Epithelial cell of proximal tubule (primary cell): ENCODE data around the gene TPRG1. TPM values are rescaled to one million over a fixed set of nuclear protein-coding genes. Genes with fewer than 3 reads are reported as not detected.

ENCODE experiments used
- DNase-seq: peaks from one replicate; pipeline ENCODE4 v3.0.0-alpha.2; 2011; ENCODE audit warnings: low read depth
- H3K4me3 ChIP-seq: 2 replicates; pipeline ENCODE4 v1.5.1; 2011; ENCODE audit warnings: low read depth, mild to moderate bottlenecking, low read length
- total RNA-seq: library from RNA; depleted of rRNA; stranded (reverse); fragments of >200 nt; gene quantifications from 2 replicates; pipeline ENCODE4 v1.2.3, GENCODE V29; 2015
- TF ChIP-seq, protein P1 (sequence below): conservative IDR thresholded peaks from 2 replicates; pipeline ENCODE4 v1.5.1; 2012; ENCODE audit warnings: low read depth, mild to moderate bottlenecking, low read length

Gene TPRG1
- total RNA-seq, 1 donor from 2014 or later: not detected

DNA sequence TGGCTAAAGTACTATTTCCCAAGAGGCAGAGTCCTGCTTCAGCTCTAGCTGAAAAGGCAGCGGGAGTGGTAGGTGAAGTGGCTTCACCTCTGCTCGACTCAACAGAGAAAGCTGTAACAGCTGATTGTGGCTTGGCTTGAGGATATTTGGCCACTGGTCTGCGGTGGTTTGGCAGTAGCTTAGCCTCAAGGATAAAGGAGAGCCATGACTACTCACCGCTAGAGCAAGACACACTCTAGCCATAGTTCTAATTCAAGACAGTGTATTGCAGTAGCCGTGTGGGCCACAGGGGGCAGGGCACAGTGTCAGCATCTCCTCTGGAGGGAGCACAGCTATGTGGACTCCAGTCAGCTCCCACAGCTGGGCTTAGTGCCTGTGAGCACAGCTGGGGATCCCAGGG lies 23.5 kb downstream of the TPRG1 start:
- DNase-seq: no peak
- TF ChIP-seq, protein P1, sequence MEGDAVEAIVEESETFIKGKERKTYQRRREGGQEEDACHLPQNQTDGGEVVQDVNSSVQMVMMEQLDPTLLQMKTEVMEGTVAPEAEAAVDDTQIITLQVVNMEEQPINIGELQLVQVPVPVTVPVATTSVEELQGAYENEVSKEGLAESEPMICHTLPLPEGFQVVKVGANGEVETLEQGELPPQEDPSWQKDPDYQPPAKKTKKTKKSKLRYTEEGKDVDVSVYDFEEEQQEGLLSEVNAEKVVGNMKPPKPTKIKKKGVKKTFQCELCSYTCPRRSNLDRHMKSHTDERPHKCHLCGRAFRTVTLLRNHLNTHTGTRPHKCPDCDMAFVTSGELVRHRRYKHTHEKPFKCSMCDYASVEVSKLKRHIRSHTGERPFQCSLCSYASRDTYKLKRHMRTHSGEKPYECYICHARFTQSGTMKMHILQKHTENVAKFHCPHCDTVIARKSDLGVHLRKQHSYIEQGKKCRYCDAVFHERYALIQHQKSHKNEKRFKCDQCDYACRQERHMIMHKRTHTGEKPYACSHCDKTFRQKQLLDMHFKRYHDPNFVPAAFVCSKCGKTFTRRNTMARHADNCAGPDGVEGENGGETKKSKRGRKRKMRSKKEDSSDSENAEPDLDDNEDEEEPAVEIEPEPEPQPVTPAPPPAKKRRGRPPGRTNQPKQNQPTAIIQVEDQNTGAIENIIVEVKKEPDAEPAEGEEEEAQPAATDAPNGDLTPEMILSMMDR: peak; percentile 26
- no peak overlapping the region for H3K4me3 ChIP-seq

DNA sequence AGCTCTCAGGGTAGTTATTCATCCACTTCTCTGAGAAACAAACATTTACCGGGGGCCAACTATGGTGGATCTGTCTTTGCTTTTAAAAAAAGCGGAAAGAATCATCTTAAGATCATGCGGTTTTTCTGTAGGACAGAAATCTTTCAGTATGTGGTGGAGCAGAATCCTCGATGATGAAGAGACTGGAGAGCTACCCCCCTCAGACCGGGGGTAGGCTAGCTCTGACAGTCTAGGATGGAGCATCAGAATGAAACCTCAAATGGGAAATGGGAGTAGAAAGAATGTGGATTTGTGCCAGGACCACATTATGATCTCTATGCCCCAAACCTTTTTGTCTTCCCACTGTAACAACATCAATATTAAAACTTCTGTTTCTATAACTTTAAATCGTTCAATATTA lies 30.3 kb downstream of the TPRG1 start:
- TF ChIP-seq, protein P1: no peak
- no peak overlapping the region for H3K4me3 ChIP-seq
- no peak for DNase-seq

DNA sequence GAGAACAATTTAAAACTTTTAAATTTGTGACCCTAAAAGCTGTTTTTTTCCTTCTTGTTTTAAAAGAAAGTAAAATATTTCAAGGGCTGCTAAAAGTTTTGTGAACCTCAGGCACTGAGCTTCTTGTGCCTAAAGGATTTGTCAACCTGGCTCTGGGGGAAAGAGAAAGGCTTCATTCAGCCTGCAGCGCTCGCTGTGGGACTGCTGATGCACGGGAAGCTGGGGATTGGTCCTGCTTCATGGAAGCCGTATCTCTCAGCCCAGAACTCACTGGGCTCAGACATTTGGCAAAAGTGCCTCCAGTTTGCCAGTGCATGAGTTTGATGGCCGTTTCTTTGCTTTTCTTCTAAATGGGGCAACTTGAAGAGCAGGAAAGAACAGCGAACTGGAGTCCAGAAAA lies 30.8 kb downstream of the TPRG1 start:
- H3K4me3 ChIP-seq: no peak overlapping the region
- no peak for DNase-seq

DNA sequence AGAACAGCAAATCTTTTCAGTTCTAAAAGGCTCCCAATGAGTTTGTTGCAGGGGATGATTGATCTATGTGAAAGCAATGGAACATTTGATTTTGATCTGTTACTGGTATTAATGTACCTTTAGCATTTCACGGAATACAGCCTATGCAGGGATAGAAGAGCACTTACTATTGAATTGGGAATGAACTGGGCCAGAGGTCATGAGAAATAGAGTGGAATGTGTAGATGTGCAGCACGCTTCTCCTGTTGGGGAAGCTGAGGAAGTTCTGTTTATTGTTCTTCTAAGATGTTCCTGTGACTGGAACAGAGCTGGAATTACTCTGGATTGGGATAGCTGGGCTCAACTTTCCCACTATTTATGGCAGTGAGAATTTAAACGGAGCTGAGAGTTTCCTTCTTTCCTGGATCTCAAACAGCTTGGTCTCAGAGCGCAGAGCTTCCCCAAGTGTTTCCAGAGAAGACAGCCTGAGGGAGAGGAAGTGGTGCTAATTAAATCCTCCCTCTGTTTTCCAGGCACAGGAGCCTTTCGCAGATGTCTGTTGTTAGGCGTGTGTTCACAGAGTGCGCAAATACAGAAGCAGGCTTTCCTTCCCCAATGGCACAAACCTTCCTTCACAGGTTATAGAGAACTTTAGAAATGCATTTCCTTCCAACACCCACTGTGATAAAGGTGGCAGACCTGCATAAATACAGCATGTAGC lies 32.5 kb downstream of the TPRG1 start:
- TF ChIP-seq, protein P1: no peak
- DNase-seq: no peak
- H3K4me3 ChIP-seq: no peak overlapping the region

More for the DNA sequence above, 30.8 kb downstream of the TPRG1 start:
- TF ChIP-seq, protein P1: no peak

DNA sequence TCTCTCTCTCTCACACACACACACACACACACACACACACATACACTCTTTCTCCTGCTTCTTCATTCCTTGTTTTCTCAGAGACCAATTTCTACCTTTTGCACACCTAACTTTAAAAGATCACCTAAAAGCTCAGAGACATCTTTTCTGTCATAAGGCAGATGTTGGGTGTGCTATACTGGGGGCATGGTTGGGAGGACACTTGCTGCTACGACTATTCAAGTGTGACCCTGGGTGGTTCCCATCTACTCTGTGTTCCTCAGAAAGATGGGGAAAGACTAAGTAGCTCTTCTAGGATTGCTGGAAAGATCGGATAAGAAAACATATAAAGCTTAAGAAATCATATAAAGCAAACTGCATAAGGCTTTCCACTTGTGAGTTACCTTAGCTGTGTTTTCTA lies 33.2 kb downstream of the TPRG1 start:
- TF ChIP-seq, protein P1: no peak
- no peak for DNase-seq
- no peak overlapping the region for H3K4me3 ChIP-seq

DNA sequence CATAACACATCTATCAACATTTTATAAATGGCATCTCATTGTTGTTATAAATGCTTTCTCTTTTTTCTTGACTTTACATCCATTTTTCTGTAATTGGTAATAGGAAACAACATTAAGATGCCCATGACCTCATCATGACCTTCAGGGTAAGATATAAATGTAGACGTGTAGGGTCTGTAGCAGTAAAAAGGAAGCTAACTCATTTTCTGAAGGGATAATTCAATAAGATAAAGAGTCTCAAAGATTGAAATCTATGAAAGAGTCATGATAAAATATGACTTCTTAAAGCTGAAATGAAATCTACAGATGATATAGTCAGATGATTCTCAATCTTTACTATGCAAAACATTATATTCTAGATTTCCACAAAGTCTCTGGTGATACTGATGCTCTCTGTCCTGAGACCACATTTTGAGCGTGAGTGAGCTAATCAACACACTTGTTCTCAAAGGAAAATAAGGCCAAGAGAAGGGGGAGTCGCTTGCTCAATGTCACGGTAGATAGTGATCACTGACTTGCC lies 38.5 kb downstream of the TPRG1 start:
- no peak for DNase-seq
- TF ChIP-seq, protein P1: no peak
- no peak overlapping the region for H3K4me3 ChIP-seq

DNA sequence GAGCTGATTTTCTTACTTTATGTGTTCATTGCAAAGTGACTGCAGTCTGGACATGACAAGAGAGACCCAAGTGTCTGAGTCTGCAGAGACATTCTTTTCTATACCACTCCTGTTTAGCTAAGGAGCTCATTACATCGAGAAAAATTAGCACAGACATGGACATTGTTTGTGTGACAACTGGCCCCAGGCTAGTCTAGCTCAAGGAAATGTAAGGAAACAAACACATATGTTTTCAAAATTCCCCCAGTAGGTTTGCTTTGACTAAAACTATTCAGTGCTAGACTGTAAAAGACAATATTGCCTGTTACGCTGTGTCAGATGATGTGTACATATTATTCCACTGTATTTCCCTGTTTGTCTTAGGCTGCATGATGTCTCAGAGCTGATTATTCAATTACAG lies 40.9 kb downstream of the TPRG1 start:
- TF ChIP-seq, protein P1: no peak
- no peak for DNase-seq
- no peak overlapping the region for H3K4me3 ChIP-seq
